Activated CD4-positive, alpha-beta T cell treated with anti-CD3 and anti-CD28 coated beads for 24 hours (primary cell): ENCODE results near the gene GPC3.

Experiments used
- DNase-seq, 2 donors: peaks; one replicate each; pipeline ENCODE4 v3.0.0-alpha.2; 2020; ENCODE audit warnings: low read depth in 2 of 2

The GPC3 gene

DNA sequence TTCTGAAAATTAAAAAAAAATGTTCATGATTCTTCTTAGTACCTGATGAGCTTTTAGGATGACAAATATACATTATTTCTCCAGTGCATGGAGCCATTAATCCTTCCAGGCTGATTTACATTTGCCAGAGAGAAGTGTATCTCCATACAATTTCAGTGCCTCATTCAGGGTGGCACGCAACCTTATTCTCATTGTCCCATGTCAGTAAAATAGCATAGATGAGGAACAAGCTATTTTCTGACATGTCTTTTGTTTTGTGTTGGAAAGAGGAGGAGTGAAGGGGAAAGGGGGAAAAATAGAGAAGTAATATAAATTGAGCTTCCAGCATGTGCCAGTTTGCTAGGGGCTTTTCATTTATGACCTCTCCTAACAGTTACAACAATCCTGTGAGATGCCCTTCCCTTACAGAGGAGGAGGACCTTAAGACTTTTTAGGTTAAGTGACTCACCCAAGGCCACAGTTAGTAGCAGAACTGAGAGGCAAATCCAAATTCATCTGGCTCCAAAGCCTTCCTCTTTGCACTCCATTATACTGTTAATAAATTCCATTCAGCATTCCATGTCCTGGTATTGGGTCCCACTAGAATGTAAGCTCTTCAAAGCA lies 295.3 kb downstream of the GPC3 start:
- no peak for DNase-seq

DNA sequence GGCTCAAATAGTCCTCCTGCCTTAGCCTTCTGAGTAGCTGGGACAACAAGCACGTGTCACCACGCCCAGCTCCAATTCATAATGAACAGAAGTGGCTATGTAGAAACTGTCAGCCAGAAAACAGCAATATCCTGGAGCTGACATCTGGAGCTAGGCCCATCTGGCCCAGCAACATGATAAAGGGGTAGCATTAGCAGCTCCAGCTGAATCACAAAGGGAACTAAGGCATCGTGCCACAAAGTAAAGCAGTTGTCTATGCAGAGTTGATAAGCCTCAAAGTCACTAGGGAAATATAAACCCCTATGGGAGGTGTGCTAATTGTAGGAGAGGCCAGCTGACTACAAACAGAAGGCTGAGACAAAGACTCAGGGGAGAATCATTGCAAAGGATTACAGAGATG lies 299.6 kb downstream of the GPC3 start:
- DNase-seq, result no peak

DNA sequence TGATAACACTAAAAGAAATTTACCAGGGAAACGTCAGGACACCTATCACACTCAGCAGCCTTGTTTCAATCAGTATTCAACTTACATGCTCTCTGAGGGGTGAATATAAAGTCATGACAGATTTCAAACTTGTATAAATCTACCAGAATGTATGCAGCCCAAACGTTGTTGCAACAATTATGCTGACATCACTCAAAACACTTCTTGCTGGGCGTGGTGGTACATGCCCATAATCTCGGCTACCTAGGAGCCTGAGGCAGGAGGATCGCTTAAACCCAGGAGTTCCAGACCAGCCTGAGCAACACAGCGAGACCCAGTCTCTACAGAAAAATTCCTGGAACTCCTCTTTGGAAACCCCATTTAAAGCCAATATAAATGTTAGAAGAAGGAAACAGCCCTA lies 303.5 kb downstream of the GPC3 start:
- DNase-seq, result no peak

DNA sequence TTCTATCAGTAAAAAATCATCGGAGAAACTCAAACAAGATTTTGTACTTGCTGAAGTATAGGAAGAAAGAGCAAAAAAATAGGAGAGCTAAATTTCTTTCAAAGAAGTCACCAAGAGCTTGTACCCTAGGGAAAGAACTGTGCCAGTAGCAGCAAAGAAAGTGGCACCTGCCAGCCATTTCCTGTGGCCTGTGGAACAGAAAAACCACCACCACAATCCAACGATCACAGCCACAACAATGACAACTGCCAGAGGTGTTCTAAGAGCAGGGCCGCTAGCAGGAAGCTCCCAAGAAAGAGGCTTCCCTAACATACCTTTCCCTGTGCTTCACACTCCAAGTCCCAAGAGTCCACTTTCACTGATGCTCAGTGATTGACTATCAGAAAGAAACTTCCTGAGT lies 304.0 kb downstream of the GPC3 start:
- no peak for DNase-seq

DNA sequence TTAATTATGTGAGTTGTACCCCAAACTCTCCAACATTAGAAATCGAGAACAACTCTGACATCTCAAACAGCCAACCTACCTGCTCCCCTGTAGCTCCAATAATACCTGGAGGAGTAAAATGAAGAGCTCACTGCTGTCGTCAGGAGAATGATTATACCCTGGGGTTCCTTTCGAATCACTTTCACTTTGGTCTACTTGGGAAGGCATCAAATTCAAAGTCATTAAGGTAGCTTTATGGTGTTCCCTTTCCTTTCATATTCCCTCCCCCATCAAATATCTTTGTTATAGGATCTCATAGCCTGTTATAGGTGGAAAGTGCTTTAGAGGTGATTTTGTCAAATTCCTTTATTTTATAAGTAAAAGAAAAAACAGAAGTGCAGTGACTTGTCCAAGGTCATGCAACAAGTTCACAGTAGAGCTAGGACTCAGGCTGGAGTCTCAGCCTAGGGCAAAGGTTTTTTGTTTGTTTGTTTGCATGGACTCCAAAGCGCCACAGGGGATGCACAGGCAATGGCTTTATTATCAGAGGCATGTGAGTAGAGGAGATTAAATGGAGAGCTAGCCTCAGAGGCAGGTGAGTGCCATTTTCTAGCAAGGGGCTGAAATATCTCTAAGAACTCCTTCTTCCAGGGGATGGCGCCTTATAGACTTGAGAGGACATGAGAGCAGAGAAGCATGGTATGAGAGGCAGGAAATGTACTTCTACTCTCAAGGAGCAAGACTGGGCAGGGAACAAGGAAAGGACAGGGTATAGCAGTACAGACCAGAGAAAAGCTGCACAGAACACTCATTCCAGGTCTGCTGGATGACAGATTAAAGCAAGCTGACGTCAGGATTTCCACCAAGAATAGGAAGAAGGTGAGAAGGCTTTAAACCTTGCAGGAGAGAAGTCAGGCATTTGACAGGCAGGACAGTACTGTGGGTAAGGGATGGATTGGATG lies 308.0 kb downstream of the GPC3 start:
- no peak for DNase-seq

DNA sequence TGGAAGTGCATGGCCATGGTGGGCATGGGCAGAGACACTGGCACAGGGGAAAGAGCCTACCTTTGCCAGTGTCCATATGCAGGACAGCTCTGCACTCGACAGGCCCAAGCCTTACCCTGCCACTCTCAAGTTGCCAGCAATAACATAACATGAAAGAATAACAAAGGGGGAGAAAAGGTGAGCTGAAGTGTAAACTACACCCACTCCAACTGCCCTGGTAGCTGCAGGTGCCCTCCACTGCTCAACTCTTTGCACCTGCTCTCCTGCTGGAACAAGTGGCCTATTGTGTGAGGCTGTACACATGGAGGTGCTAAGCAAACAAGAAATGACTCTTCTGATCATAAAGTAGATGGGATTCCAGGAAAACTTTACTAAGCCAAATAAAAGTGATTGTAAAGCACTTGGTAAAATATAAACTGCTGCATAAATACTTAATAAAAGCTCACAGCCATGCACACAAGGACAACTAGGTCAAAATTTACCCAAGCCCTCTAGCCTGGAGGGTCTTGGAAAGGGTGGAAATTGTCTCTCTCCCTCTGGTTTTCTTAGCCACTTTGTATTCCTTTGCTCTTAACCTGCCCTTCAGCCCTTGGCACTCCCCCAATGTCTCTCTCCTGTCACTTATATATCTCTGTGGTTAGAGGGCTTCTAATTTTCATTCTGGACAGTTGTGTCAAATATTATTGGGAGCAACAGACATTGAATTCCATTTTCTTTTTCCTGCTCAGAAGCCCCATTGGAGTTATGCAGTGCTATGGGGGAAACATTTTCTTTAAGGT lies 308.9 kb downstream of the GPC3 start:
- no peak for DNase-seq

DNA sequence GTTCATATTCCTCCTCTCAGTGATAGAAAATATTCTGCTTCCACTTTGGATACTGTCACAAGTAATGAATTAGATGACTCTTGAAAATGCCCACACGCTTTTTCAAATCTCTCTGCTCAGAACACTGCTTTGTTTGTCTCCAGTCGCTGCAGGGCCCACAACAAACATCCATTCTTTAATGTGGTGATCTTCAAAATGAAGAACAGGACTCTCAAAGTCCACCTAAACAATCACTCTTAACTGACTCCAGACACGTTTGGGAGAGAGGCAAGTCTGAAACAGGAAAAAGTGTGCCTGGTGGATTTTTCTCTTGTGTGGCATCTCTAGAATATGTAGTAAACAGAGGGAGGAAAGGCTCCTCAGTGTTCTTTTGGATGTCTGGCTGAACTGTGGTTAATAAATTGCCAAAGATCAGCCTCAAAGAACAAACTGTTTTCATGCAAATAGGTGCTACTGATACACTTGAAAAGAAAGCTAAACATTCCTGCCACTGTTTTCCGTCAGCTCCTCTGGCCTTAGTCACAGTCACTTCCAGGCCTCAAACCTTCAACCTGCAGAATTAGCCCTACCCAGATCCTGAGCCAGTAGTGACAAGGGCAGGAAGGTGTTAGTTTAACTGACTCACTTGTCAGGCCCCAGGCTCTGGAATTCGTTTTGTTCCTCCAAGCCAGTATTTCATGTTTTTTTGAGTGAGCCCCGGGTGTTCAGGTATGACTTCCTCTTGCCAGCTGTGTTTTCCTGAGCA lies 310.5 kb downstream of the GPC3 start:
- DNase-seq, result no peak

DNA sequence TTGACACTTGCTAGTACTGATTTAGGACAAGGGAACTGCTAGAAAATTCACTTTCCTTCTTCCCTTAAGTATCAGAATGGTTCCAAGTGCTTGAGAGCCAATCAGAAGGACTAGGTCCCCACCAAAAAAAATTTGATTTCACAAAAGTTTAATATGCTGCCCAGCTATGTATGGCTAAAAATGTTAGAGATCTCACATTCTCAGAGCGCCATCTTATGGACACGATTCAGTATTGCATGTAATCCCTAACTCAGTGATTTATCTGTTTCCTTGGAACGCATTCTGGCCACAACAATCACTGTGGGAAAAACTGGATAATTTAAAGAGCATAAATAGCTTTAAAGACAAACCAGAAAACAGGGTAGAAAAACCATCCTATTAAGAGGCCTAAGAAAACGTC lies 315.0 kb downstream of the GPC3 start:
- no peak for DNase-seq

DNA sequence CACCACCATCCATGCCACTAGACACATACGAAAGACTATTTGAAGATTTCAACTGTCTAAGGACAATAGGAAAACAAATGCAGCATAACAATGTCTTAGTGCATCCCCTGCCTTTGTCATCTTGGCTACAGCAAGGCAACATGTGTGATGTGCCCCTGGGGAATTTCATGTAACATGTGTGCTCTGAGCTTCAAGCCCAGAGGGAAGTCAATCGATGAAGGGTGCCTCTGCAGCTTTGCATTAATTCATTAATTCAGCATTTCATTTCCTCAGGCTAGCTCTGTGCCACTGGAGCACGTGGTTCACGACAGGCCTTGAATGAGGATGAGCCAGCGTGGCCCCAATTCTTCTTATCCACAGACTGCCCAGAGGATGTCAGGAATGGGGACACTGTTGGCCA lies 316.2 kb downstream of the GPC3 start:
- DNase-seq, result no peak

DNA sequence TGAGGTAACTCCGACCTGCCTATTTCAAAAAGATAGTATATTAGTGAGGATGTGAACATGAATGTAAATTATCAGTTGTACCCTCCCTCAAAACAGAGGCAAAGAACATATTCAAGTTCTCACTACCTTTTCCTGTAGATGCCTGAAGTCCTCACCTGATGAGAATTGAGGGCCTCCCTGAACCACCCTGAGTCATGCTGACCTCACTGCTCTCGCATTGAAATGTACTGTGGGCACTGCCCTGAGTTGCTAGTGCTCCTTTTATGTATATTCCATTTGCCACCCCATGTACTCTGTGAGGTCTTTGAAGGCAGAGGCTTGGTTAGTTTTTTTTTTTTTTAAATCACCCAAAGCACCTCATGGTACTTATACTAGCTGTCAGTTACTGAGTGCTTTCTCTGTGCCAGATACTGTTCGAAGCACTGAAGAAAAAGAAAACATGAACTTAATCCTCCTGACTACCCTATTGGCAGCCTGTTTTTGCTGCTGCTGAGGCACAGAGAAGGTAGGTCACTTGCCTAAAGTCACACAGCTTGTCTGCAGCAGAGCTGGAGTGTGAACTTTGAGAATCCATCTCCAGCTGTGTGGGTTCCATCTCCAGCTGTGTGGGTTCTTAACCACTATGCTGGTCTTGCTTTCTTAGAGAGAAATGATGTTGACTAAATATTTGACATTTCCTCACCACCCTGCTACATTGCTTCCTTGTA lies 317.0 kb downstream of the GPC3 start:
- DNase-seq, result no peak

DNA sequence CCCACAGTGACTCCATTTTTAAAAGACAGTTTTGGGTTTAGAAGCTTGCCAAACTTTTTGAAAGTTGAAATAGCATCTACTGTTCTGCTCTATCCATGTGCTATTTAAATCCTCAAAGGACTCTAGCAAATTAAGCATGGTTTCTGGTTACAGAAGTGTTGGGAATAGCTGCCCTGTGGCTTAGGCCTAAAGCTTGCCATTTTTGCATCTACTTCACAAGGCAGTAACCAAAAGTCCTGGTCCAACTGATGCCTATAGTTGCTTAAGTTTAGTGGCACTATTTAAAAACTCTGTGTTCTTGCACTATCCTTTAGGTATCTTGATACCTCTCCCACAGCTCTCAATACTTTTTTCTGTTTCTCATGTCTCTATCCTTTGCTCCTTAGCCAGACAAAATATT lies 319.1 kb downstream of the GPC3 start:
- DNase-seq, result no peak

DNA sequence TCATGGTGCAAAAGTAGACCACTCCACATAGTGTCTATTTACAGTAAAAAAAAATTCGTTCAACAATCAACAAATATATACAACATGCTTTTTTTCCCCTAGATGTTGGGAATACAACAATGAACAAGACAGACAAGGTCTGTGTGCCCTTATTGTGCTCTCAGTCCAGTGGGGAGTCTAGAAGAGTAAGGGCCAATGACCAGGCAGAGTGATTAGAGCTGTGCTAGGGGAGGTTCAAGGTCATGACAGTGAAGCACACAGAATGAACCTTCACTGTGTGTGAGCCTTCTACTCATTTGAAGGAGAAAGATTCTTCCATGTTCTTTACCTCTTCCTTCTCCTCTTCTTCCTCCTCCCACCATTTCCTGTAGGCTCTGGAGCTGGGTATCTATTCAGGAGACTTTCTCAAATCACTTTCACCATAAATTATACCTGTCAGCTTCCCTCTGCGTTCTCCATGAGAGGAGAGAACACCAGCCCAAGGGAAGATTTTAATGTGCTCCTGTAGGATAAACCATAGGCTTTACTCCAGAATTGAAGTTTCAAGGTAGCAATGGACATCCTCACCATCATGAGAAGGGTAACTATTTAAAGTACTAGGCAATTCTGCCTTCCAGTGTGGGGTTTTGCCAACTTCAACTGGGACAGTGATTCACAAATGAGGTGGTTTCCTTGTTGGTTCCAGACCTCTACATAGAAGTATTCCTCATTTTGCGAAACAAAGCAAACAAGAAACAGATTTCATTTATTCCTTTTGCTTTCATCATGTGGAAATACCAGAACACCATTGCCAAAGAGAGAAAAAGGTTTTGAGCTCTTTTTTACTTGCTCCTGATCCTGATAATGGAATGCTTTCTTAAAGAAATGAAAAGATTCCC lies 323.2 kb downstream of the GPC3 start:
- no peak for DNase-seq

DNA sequence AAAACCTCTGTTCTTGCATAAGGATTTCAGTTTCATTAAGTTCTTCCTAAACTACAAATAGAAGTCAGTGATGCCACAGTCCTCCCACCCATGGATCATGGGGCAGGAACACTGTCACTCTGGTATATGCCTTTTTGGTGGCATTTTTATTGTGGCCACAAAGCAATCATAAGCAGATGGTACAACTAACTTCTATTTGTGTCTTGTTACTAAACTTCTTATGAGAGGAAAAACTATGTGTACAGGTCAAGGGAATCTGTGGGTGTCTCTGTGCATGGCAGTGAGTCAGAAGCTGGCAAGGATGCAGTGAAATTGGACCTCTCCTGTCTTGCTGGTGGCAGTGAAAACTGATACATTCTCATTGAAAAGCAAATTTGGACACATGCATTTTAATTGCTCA lies 325.1 kb downstream of the GPC3 start:
- no peak for DNase-seq

DNA sequence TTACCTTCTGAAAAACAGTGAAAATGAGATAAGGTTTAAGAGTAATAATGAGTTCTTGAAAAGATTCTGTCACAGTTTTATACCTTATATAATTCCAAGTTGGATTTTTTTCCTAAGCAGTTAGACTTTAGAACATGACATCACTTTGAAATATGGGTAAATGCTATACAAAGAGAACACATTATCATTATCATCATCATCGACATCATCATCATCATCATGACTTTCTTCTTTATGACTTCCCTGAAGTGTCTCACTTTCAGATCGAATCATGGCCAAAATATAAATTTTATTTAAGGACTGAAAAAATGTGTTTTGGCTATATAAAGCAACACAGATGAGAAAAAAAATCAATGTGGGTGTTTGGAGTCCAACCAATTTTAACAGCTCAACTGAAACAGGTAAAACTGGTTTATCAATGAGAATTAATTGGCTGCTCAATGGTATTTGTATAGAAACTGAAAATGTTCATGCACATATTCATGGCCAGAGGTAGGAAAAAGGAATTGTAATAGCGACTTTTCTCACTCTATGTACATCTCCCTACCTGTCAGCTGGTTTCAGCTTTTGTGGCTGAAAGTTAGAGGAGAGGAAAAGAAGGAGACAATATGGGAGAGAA lies 327.0 kb downstream of the GPC3 start:
- no peak for DNase-seq

DNA sequence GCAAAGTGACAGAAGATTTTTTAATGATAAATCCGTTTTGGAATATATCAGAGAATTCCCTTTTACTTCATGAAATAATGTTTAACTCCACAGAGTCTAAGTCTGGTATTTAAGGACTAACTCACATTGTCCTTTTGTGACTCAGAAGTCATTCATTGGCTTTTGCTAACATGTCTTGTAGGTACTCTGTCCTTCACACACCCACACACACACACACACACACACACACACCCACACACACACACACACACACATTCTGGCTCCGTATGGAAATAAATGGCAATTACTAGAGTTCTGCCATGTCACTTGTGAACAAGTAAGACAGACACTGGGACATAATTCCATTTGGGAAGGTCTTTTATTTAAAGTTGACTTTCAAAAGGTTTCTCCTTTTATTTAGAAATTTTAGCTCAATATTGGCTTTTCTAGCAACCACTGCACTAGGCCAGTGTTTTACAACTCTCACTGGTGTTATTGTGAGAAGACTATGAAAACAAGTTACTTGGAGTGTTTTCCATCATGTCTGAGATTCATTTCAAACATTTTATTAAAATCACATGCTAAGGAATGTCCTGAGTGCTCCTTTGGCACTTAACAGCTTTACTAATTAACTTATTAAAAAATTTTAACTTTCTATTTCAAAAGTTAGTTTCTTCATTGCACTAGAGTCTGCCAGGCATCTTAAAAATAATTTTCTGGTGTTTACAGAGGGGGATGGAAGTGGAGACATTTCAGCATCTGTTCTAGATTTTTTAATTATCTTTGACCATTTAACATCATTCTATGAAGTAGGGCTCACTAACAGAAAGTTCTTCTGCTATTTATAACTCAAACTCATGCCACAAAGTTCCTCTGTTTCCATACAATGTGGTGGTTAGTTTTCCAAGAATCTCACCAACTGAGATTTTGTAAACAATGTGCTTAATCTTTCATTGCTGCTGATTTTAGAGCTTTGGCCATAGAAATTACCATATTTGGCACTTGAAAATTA lies 329.8 kb downstream of the GPC3 start:
- DNase-seq, result no peak

DNA sequence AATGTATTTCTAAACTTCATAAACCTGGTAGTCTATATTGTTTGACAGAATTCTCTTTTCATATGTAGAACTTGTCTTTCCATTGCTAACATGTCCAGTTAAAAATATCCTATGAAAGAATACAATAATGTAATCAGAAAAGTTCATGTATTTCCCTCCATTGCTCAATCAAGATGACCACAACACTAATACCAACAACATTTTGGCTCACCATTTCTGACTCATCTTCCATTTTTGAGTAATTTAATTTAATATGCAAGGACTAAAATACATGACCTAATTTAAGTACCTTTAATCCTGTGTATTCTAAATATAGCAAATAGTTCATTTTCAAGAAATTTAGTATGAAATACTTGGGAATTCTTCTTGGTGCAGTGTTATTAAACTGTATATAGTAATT lies 330.6 kb downstream of the GPC3 start:
- no peak for DNase-seq

DNA sequence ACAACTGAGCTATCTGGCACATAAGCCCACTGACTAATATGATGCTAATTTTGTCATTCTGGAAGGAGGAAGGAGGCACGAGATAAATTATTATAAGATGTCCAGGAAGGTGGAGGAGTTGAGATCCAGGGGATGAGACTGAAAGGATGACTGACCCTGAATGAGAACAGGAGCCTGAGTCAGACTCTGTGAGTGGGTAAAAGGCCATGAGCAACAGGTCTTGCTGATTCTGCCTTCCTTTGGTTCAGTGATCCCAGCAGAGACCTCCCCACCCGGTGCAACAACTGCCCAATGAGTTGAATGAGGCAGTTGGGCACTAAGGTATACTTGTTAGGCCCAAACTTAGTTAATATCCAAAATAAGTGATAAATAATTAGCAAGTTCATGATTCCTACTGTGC lies 332.0 kb downstream of the GPC3 start:
- no peak for DNase-seq

DNA sequence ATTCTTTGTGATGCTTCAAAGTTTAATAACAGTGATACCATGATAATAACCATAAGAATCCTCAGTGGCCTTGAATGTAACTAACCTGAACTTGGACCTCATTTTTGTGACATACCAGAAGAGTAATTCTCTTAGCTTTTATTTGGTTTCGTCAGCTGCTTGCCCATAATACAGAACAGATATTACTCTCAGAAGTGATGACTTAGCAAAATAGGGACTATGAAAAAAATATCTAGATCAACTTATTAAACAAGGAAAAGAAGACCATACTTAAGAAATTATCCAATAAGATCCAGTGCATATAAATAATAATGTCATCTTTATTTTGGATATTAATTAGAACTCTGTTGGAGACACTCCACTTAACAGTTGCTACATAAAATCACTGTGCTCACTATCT lies 333.2 kb downstream of the GPC3 start:
- no peak for DNase-seq

DNA sequence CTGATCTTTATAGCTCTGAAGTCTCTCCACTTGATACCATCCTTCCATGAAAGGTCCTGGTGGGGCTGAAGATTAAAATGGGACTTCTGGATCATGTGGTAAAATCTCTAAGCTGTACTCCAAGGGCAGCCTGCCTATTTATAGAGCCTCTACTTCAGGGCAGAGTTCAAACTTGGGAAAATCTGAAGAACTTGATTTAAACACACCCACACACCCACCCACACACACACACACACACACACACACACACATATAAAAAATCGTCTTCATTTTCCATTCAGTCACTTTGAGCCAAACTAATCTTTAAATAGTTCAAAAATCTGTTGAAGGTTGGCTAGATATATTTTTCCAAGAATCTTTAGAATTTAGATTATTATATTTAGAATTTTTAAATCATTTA lies 335.2 kb downstream of the GPC3 start:
- no peak for DNase-seq
